Sigmoid colon (tissue), 7 donors: ENCODE measurements around the gene IL1RAPL1. TPM values are rescaled to one million over a fixed set of nuclear protein-coding genes. Genes with fewer than 3 reads are reported as not detected.

ENCODE experiments used
- DNase-seq: peaks from one replicate; pipeline ENCODE4 v3.0.0-alpha.2; 2019
- H3K27ac ChIP-seq, 4 donors: fragments of 200-600 bp; sonication (generic); one replicate each; pipeline ENCODE4 v1.5.1; 2016 to 2019; ENCODE audit warnings: mild to moderate bottlenecking in 1 of 4
- H3K27me3 ChIP-seq, 3 donors: fragments of 200-600 bp; sonication (generic); one replicate each; pipeline ENCODE4 v1.5.1; 2019; ENCODE audit warnings: mild to moderate bottlenecking in 1 of 3
- H3K36me3 ChIP-seq, 4 donors: fragments of 200-600 bp; sonication (generic); one replicate each; pipeline ENCODE4 v1.5.1; 2016 to 2019
- H3K4me1 ChIP-seq, 4 donors: fragments of 200-600 bp; sonication (generic); one replicate each; pipeline ENCODE4 v1.5.1; 2017 to 2019
- H3K4me3 ChIP-seq, 4 donors: fragments of 200-600 bp; sonication (generic); one replicate each; pipeline ENCODE4 v1.5.1; 2017 to 2019; ENCODE audit warnings: mild to moderate bottlenecking in 2 of 4, moderate library complexity in 1 of 4
- H3K9me3 ChIP-seq, 4 donors: fragments of 200-600 bp in 3 of 4; sonication (generic) in 3 of 4; one replicate each; pipeline versions ENCODE4 v1.5.1 to v1.6.1; 2013 to 2019
- EP300 ChIP-seq, 4 donors: sonication (generic); formaldehyde crosslinking; IDR thresholded peaks; one replicate each; pipeline ENCODE4 v1.6.1; 2017; ENCODE audit warnings: antibody characterized with exemption in 4 of 4
- POLR2A ChIP-seq, 2 donors: fragments of 450-650 bp; IDR thresholded peaks; one replicate each; pipeline ENCODE4 v1.6.1; 2016; ENCODE audit warnings: antibody characterized with exemption in 2 of 2, mild to moderate bottlenecking in 2 of 2, moderate library complexity in 2 of 2
- POLR2AphosphoS5 ChIP-seq, 4 donors: sonication (generic); formaldehyde crosslinking; IDR thresholded peaks; one replicate each; pipeline ENCODE4 v1.6.1; 2017; ENCODE audit warnings: antibody characterized with exemption in 4 of 4
- WGBS, 2 donors: extraction: QIAGEN DNeasy Blood & Tissue Kit; methylation state at CpG; one replicate each; pipeline ENCODE4 v1.1.7; 2013; 5-methylcytosine and 5-hydroxymethylcytosine counted together
- intact Hi-C: fragments of 100-400 bp; cut with DNase I; formaldehyde crosslinking; loops from one replicate; pipeline ENCODE4 v1.15.1; 2023
- polyA plus RNA-seq, 3 donors: library from polyadenylated mRNA; stranded (reverse); fragments of 200-250 nt; gene quantifications; one replicate each; pipeline ENCODE4 v1.2.3, GENCODE V29; 2013
- total RNA-seq, 4 donors: library from RNA; depleted of rRNA; stranded (reverse); fragments of >200 nt; gene quantifications; one replicate each; pipeline ENCODE4 v1.1.0, GENCODE V29; 2016
- TF ChIP-seq, protein P1 (sequence below), 4 experiments: fragments of 450-650 bp in 3 of 4; fragments of 200-600 bp in 1 of 4; IDR thresholded peaks; one replicate each; pipeline ENCODE4 v1.5.1; 2016 to 2019; ENCODE audit warnings: antibody characterized with exemption in 4 of 4, mild to moderate bottlenecking in 3 of 4, moderate library complexity in 2 of 4
- donor health status: healthy with polysubstance abuse.
- donor health status: Bipolar disorder and iron deficiency.
- donor health status: healthy.

The IL1RAPL1 gene
- total and polyA plus RNA-seq, 7 donors, result 0.07 to 2.5 (median 1.2) TPM; not detected in 2

DNA sequence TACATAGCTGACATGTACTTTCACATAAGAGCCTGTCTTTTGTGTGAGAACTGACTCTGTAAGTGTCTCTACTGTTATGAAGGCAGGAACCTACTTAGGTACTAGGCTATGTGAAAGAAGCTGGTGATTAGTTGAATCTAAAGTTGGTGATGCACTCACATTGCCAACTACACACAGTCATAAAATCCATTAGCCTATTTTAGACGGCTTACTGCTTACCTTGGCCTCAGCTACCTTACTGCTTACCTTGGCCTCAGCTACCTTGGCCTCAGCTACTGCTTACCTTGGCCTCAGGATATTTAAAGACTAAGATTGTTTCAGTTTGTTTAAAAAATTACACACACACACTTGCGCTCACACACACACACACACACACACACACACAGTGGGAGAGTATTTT lies 549.7 kb downstream of the IL1RAPL1 start:
- DNase-seq, result no peak
- Histone ChIP-seq H3K27ac (no peak overlapping the region), H3K4me1 (no peaks in the 10 kb centered on the region), H3K9me3 (no peaks in the 10 kb centered on the region), H3K27me3 (no peaks in the 10 kb centered on the region), H3K36me3 (no peaks in the 10 kb centered on the region), H3K4me3 (no peak overlapping the region)
- WGBS, 2 donors, result 59 to 75% methylated on average over 2 of the region's 2 CpGs
- no peak for TF ChIP-seq POLR2AphosphoS5 (IDR thresholded peaks at IDR 0.05)
- intact Hi-C loops, result no loop called here

DNA sequence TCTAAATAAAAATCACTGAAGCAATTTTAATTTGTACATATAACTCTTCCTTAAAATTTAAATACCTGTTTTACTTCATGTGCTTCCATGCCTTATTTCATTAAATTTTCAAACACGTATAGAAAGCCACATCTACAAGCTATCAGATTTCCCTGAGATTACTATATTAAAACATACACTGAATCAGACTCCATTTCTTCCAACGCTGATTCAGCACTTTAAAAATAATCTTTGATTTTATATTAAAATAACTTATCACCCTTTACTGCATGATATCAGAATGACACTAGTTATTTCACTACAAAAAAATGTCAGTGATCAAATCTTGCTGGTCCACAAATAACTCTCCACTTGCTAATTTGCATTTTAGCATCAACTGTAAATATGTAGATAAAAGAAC lies 550.8 kb downstream of the IL1RAPL1 start:
- intact Hi-C loops, result no loop called here
- Histone ChIP-seq H3K27ac (no peak overlapping the region), H3K27me3 (no peaks in the 10 kb centered on the region), H3K4me3 (no peak overlapping the region), H3K9me3 (no peaks in the 10 kb centered on the region), H3K4me1 (no peaks in the 10 kb centered on the region), H3K36me3 (no peaks in the 10 kb centered on the region)
- WGBS, 2 donors, result 94 to 96% methylated on average over 2 of the region's 2 CpGs
- TF ChIP-seq, protein P1, sequence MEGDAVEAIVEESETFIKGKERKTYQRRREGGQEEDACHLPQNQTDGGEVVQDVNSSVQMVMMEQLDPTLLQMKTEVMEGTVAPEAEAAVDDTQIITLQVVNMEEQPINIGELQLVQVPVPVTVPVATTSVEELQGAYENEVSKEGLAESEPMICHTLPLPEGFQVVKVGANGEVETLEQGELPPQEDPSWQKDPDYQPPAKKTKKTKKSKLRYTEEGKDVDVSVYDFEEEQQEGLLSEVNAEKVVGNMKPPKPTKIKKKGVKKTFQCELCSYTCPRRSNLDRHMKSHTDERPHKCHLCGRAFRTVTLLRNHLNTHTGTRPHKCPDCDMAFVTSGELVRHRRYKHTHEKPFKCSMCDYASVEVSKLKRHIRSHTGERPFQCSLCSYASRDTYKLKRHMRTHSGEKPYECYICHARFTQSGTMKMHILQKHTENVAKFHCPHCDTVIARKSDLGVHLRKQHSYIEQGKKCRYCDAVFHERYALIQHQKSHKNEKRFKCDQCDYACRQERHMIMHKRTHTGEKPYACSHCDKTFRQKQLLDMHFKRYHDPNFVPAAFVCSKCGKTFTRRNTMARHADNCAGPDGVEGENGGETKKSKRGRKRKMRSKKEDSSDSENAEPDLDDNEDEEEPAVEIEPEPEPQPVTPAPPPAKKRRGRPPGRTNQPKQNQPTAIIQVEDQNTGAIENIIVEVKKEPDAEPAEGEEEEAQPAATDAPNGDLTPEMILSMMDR (IDR thresholded peaks at IDR 0.05), result no peak
- no peak for TF ChIP-seq POLR2A (IDR thresholded peaks at IDR 0.05)
- no peak for TF ChIP-seq POLR2AphosphoS5 (IDR thresholded peaks at IDR 0.05)
- TF ChIP-seq EP300 (IDR thresholded peaks at IDR 0.05), result no peak
- DNase-seq, result no peak

DNA sequence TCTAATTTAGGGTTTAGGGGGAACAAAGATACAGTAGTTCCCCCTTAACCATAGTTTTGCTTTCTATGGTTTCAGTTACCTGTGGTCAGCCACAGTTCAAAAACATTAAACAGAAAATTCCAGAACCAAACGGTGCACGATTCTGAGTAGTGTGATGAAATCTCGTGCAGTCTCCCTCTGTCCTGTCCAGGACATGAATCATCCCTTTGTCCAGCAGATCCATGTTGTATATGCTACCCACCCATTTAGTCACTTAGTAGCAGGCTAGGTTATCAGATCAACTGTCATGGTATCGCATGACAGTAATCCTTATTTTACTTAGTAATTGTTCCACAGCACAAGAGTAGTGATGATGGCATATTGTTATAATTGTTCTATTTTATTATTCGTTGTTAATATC lies 556.1 kb downstream of the IL1RAPL1 start:
- no peak overlapping the region for H3K27ac ChIP-seq
- DNase-seq, result no peak

DNA sequence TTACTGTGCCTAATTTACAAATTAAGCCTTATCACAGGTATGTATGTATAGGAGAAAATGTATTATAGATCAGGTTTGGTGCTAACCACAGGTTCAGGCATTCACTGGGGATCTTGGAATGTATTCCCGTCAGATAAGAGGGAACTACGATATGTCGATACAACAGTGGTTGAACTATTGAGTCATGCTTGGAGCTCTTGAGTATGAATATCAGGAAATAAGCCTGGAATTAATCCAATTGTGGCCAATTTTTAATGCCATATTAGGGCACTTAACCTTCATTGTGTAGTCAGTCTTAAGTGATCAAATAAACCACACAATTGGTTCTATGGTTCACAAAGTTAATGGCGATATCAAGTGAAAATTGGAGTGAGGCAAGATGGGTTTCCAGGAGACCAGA lies 556.5 kb downstream of the IL1RAPL1 start:
- WGBS, 2 donors, result 94 to 98% methylated on average over 4 of the region's 4 CpGs
- Histone ChIP-seq H3K4me1 (no peaks in the 10 kb centered on the region), H3K27ac (no peak overlapping the region), H3K9me3 (no peaks in the 10 kb centered on the region), H3K4me3 (no peak overlapping the region), H3K36me3 (no peaks in the 10 kb centered on the region), H3K27me3 (no peaks in the 10 kb centered on the region)
- no peak for DNase-seq
- intact Hi-C loops, result no loop called here
- no peak for TF ChIP-seq POLR2A (IDR thresholded peaks at IDR 0.05)
- TF ChIP-seq, protein P1 (IDR thresholded peaks at IDR 0.05), result no peak
- TF ChIP-seq EP300 (IDR thresholded peaks at IDR 0.05), result no peak
- TF ChIP-seq POLR2AphosphoS5 (IDR thresholded peaks at IDR 0.05), result no peak

More for the DNA sequence above, 556.1 kb downstream of the IL1RAPL1 start:
- Histone ChIP-seq H3K36me3 (no peaks in the 10 kb centered on the region), H3K9me3 (no peaks in the 10 kb centered on the region), H3K4me1 (no peaks in the 10 kb centered on the region), H3K4me3 (no peak overlapping the region), H3K27me3 (no peaks in the 10 kb centered on the region)
- no peak for TF ChIP-seq POLR2A (IDR thresholded peaks at IDR 0.05)
- TF ChIP-seq EP300 (IDR thresholded peaks at IDR 0.05), result no peak
- intact Hi-C loops, result no loop called here
- 89 to 91% methylated on average over 5 of the region's 5 CpGs for WGBS, 2 donors

DNA sequence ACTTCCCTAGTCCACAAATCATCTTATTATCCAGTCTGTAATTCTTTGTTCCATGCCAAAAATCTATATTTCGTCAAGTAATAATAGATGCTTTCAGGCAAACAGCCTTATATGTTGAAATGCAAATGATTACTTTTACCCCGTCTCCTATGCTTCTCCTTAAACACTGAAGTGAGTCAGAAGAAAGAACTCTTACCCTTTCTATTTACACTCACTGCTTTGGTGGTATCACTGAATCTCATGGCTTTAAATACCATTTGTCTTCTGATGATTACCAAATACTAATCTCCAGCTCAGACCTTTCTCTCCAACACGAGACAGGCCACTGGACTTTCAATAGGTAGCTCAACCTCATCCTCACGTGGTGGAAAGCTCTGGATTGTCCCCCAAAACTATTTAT lies 558.1 kb downstream of the IL1RAPL1 start:
- DNase-seq, result no peak
- Histone ChIP-seq H3K36me3 (no peaks in the 10 kb centered on the region), H3K27ac (no peak overlapping the region), H3K4me1 (no peaks in the 10 kb centered on the region), H3K4me3 (no peak overlapping the region), H3K27me3 (no peaks in the 10 kb centered on the region), H3K9me3 (no peaks in the 10 kb centered on the region)
- intact Hi-C loops, result no loop called here
- 59 to 71% methylated on average over 4 of the region's 4 CpGs for WGBS, 2 donors
- TF ChIP-seq POLR2AphosphoS5 (IDR thresholded peaks at IDR 0.05), result no peak

DNA sequence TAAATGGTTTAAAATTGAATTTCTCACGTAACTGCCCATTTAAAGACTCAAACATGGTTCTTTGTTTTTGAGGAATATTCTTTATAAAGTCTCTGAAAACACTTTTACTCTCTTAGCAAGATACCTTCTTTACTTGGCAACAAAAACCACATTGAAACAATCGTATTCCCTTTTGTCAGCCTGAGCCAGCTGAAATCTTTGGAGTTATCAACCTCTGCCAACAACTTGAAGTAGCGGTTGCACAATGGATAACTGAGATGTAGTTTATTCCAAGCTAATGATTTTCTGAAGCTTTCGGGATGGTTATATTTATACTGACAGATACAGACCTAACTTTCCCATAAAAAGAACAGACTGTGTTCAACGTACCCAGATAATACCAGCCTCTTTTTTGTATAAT lies 561.3 kb downstream of the IL1RAPL1 start:
- no peaks in the 10 kb centered on the region for H3K36me3 ChIP-seq
- no peaks in the 10 kb centered on the region for H3K4me1 ChIP-seq
- H3K4me3 ChIP-seq, result no peak overlapping the region
- H3K27ac ChIP-seq, result no peak overlapping the region
- no peaks in the 10 kb centered on the region for H3K9me3 ChIP-seq
- 72 to 79% methylated on average over 5 of the region's 5 CpGs for WGBS, 2 donors
- H3K27me3 ChIP-seq, result no peaks in the 10 kb centered on the region
- TF ChIP-seq POLR2A (IDR thresholded peaks at IDR 0.05) (no peak), POLR2AphosphoS5 (IDR thresholded peaks at IDR 0.05) (no peak)
- intact Hi-C loops, result no loop called here
- no peak for DNase-seq

DNA sequence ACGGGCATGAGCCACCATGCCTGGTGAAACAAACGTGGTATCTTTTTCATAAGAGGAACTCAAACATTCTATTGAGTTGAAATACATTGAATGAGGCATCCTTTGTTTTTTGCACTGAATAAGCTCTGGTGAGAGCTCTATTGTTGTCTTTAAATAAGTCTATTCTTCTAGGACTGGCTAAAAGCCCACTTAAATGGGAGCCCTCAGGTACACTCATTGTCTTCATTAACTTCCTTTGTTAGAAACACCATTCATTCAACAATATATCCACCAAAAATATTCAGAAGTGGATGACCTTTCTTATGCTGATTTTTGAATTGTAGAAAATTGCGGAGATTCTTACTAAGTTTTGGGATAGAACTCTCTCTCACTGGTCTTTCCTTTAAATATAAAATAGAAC lies 568.0 kb downstream of the IL1RAPL1 start:
- DNase-seq, result no peak
- Histone ChIP-seq H3K27me3 (no peaks in the 10 kb centered on the region), H3K9me3 (no peaks in the 10 kb centered on the region), H3K27ac (no peak overlapping the region), H3K36me3 (no peaks in the 10 kb centered on the region), H3K4me3 (no peak overlapping the region), H3K4me1 (no peaks in the 10 kb centered on the region)
- TF ChIP-seq POLR2A (IDR thresholded peaks at IDR 0.05) (no peak), POLR2AphosphoS5 (IDR thresholded peaks at IDR 0.05) (no peak), EP300 (IDR thresholded peaks at IDR 0.05) (no peak)
- TF ChIP-seq, protein P1 (IDR thresholded peaks at IDR 0.05), result no peak
- WGBS, 2 donors, result 76% methylated on average over 3 of the region's 3 CpGs
- intact Hi-C loops, result no loop called here
